Measurements from ENCODE around the gene AUTS2. TPM values are rescaled to one million over a fixed set of nuclear protein-coding genes. Genes with fewer than 3 reads are reported as not detected.

Gene AUTS2
- polyA plus RNA-seq, 3 donors = 0.08 to 0.35 TPM; not detected in 1

- H2AFZ ChIP-seq (ENCODE audit: insufficient read depth, low read depth, low read length, poor library complexity, severe bottlenecking) = no peak overlapping the region
- no peak overlapping the region for H3K9ac ChIP-seq (ENCODE audit: insufficient read depth, low read length, poor library complexity, severe bottlenecking)
- intact Hi-C loops (cut with micrococcal nuclease) = no loop called here
- H3K27ac Mint-ChIP-seq = no peak overlapping the region
- no peaks in the 10 kb centered on the region for H3K4me1 Mint-ChIP-seq
- no peak overlapping the region for H3K27ac ChIP-seq (ENCODE audit: low read depth in 1 of 2, low read length in 2 of 2)
- no peak for TF ChIP-seq CTCF (IDR thresholded peaks at IDR 0.05)
- no peak overlapping the region for H3K4me3 ChIP-seq (replicated peaks in 1 of 3; ENCODE audit: low read depth in 2 of 3, low read length in 3 of 3)
- H3K9me3 ChIP-seq (replicated peaks in 1 of 2; ENCODE audit: control insufficient read depth in 1 of 2, insufficient read depth in 1 of 2, low read length in 2 of 2) = no peaks in the 10 kb centered on the region
- H3K36me3 ChIP-seq (replicated peaks in 1 of 2; ENCODE audit: control insufficient read depth in 1 of 2, insufficient read depth in 2 of 2, low read length in 2 of 2) = no peaks in the 10 kb centered on the region
- H3K4me2 ChIP-seq (replicated peaks; ENCODE audit: extremely low read depth, low read length, poor library complexity, severe bottlenecking) = no peak overlapping the region
- no peaks in the 10 kb centered on the region for H3K27me3 Mint-ChIP-seq (ENCODE audit: low read depth in 3 of 3)
- no peaks in the 10 kb centered on the region for H3K27me3 ChIP-seq (ENCODE audit: control insufficient read depth in 2 of 2, insufficient read depth in 2 of 2, low read length in 2 of 2)
- WGBS (ENCODE audit: insufficient coverage) = 97% methylated on average over 3 of the region's 3 CpGs
- H3K4me3 Mint-ChIP-seq = no peak overlapping the region
- no peaks in the 10 kb centered on the region for H3K4me1 ChIP-seq (ENCODE audit: control insufficient read depth in 1 of 2, insufficient read depth in 2 of 2, low read length in 2 of 2)
- DNase-seq = no peak
- H3K9me3 Mint-ChIP-seq = no peaks in the 10 kb centered on the region
- no peaks in the 10 kb centered on the region for H4K20me1 ChIP-seq (ENCODE audit: insufficient read depth, low read length)
- no peaks in the 10 kb centered on the region for H3K36me3 Mint-ChIP-seq
- H3K79me2 ChIP-seq (ENCODE audit: insufficient read depth, low read length) = no peaks in the 10 kb centered on the region
Observed at GRCh38 chr7:69860486-69860885, 262.2 kb downstream of the AUTS2 start.

- H3K36me3 Mint-ChIP-seq = no peaks in the 10 kb centered on the region
- no peaks in the 10 kb centered on the region for H3K9me3 Mint-ChIP-seq
- no peak overlapping the region for H3K4me3 Mint-ChIP-seq
- Histone ChIP-seq H3K79me2 (ENCODE audit: insufficient read depth, low read length) (no peaks in the 10 kb centered on the region), H2AFZ (ENCODE audit: insufficient read depth, low read depth, low read length, poor library complexity, severe bottlenecking) (no peak overlapping the region), H4K20me1 (ENCODE audit: insufficient read depth, low read length) (no peaks in the 10 kb centered on the region), H3K36me3 (replicated peaks in 1 of 2; ENCODE audit: control insufficient read depth in 1 of 2, insufficient read depth in 2 of 2, low read length in 2 of 2) (no peaks in the 10 kb centered on the region), H3K4me3 (replicated peaks in 1 of 3; ENCODE audit: low read depth in 2 of 3, low read length in 3 of 3) (no peak overlapping the region), H3K27me3 (ENCODE audit: control insufficient read depth in 2 of 2, insufficient read depth in 2 of 2, low read length in 2 of 2) (no peaks in the 10 kb centered on the region), H3K9me3 (replicated peaks in 1 of 2; ENCODE audit: control insufficient read depth in 1 of 2, insufficient read depth in 1 of 2, low read length in 2 of 2) (no peaks in the 10 kb centered on the region), H3K4me1 (ENCODE audit: control insufficient read depth in 1 of 2, insufficient read depth in 2 of 2, low read length in 2 of 2) (no peaks in the 10 kb centered on the region), H3K4me2 (replicated peaks; ENCODE audit: extremely low read depth, low read length, poor library complexity, severe bottlenecking) (no peak overlapping the region), H3K27ac (ENCODE audit: low read depth in 1 of 2, low read length in 2 of 2) (no peak overlapping the region), H3K9ac (ENCODE audit: insufficient read depth, low read length, poor library complexity, severe bottlenecking) (no peak overlapping the region)
- TF ChIP-seq CTCF (IDR thresholded peaks at IDR 0.05) = no peak
- H3K4me1 Mint-ChIP-seq = no peaks in the 10 kb centered on the region
- intact Hi-C loops (cut with micrococcal nuclease) = no loop called here
- H3K27me3 Mint-ChIP-seq (ENCODE audit: low read depth in 3 of 3) = no peaks in the 10 kb centered on the region
- 100% methylated on average over 1 of the region's 3 CpGs for WGBS (ENCODE audit: insufficient coverage)
- DNase-seq = no peak
- no peak overlapping the region for H3K27ac Mint-ChIP-seq
Observed at GRCh38 chr7:69860941-69861622, 262.8 kb downstream of the AUTS2 start.

Data from CD14-positive monocyte (primary cell).